HAP-1 (cell line): Measurements from ENCODE around the gene RAPGEF2.
"Not testable (repeated sequence)": the region's sequence is repeated elsewhere in the genome, so short reads cannot be mapped to it uniquely, and the experiment has no call there.

Experiments
- DNase-seq, 2 experiments: peaks; one replicate each; pipeline ENCODE4 v3.0.0-alpha.2; 2016 to 2020; ENCODE audit warnings: low spot score in 2 of 2
- H3K27me3 ChIP-seq: fragments of 250-450 bp; sonication (Bioruptor Pico); 2 replicates; pipeline ENCODE4 v1.5.1; 2020; ENCODE audit warnings: low read depth, mild to moderate bottlenecking, moderate library complexity
- H3K36me3 ChIP-seq: fragments of 250-450 bp; sonication (Bioruptor Pico); replicated peaks from 2 replicates; pipeline ENCODE4 v1.5.1; 2020; ENCODE audit warnings: mild to moderate bottlenecking
- H3K4me1 ChIP-seq: fragments of 250-450 bp; sonication (Bioruptor Pico); 2 replicates; pipeline ENCODE4 v1.5.1; 2020; ENCODE audit warnings: mild to moderate bottlenecking
- H3K4me3 ChIP-seq: fragments of 250-450 bp; sonication (Bioruptor Pico); 2 replicates; pipeline ENCODE4 v1.5.1; 2020; ENCODE audit warnings: mild to moderate bottlenecking, moderate library complexity
- H3K9me3 ChIP-seq: fragments of 250-450 bp; sonication (Bioruptor Pico); 2 replicates; pipeline ENCODE4 v1.5.1; 2020; ENCODE audit warnings: mild to moderate bottlenecking, moderate library complexity
- in situ Hi-C: fragments of 300-500 bp; cut with MboI; formaldehyde crosslinking; loops from 3 replicates; pipeline ENCODE4 v1.14.3; 2020; ENCODE audit warnings: low sequenced_read_pairs, inconsistent platforms, mixed read lengths

RAPGEF2 gene

DNA sequence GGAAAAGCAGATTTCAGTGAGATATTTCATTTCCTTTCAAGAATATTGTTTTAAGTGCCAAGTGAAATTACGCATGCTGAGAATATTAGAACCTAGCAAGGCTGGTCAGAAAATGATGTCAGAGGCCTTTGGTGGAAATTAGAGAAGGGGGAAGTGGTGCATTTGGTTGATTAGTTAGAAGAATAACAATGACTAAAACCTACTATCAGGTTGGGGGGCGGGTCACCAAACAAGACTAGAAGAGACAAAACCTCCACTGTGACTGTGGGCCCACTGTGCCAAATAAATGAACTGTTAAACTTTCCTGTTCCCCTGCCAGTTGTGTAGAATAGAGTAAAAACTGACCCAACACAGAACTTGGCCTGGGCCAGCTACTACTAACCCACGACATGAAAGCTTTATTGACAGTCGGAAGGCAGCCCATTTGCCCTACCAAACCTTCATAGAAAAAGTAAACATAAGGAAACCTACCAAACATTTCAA is 2.9 kb downstream of the RAPGEF2 start:
- Histone ChIP-seq H3K27me3 (no peaks in the 10 kb centered on the region), H3K4me3 (peak overlapping the region; percentile 86), H3K36me3 (peaks cover 3% of the 10 kb centered on the region; the same call in 1 of the 2 replicates), H3K4me1 (peaks cover 18% of the 10 kb centered on the region), H3K9me3 (no peaks in the 10 kb centered on the region)
- DNase-seq: no peak
- in situ Hi-C loops: no loop called here

DNA sequence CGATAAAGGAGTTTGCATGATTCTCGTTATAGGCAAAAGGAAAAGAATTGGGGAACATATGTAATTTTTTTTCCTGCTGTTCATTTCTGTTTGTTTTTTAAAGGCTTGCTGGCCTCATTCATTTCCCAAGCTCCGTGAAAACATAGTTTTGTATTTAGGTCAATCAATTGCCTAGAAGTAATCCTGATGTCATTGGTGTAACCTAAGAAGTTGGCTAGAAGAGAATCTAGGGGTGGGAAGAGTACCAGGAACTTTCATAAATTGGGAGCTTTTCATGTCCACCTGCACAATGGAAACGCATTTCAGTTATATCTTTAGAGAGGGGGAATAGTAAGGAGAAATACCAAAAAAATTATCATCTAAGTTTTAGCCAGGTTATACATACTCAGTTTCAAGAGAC is 3.8 kb downstream of the RAPGEF2 start:
- H3K27me3 ChIP-seq: no peaks in the 10 kb centered on the region
- H3K4me1 ChIP-seq: peaks cover 18% of the 10 kb centered on the region
- DNase-seq: no peak
- no peaks in the 10 kb centered on the region for H3K9me3 ChIP-seq
- H3K36me3 ChIP-seq: peaks cover 3% of the 10 kb centered on the region; the same call in 1 of the 2 replicates
- in situ Hi-C loops: no loop called here
- no peak overlapping the region for H3K4me3 ChIP-seq

DNA sequence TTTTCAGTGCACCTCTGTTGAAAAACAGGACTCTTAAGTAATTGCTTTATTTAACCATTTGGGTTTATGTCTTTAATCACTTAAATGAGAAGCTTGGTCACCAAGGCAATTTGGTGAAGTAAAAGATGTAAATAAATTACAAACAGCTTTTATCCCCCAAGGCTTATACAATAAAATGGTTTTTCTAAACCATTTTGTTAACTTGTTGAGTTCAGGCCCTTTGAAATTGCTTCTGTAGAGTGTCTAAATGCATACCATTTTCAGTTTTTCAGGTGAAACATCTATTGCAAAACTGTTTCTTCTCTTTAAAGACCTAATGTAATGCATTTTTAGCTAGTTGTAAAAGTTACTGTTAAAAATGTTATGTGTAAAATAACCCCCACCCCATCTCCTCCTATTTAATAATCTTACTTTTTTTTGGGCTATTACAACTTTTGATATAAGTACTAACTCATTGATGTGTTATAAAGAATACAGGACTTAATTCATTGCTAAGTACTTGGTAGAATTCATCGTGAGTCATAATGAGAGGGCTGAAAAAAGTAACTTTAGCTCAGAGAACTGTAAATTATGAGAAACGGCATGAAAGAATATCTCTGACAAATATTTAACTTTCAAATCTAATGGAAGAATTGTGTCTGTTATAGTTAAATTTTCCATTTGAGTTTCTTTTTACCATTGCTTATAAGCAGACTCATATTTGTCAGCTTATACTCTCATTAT is 4.5 kb downstream of the RAPGEF2 start:
- H3K4me3 ChIP-seq: no peak overlapping the region
- peaks cover 18% of the 10 kb centered on the region for H3K4me1 ChIP-seq
- no peak for DNase-seq
- in situ Hi-C loops: no loop called here
- no peaks in the 10 kb centered on the region for H3K9me3 ChIP-seq
- no peaks in the 10 kb centered on the region for H3K27me3 ChIP-seq
- H3K36me3 ChIP-seq: peaks cover 3% of the 10 kb centered on the region; the same call in 1 of the 2 replicates

DNA sequence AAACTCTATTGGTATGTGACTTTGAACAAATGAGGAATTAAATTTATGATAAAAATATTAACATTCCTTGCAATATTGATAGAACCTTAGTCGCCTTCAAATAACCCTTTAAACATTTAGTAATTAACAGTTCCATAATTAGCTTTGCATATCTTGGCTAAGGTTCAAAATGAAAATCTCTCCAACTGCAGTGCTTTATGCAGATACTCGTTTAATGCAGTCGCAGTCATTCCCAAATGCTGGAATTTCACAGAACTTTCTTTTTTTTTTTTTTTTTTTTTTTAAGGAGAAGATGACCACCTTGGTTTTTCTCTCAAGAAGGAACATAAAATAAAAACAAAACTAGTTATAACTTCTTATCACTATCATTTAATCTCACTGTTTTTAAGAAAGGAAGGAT is 5.2 kb downstream of the RAPGEF2 start:
- no peaks in the 10 kb centered on the region for H3K27me3 ChIP-seq
- in situ Hi-C loops: no loop called here
- H3K9me3 ChIP-seq: no peaks in the 10 kb centered on the region
- H3K4me3 ChIP-seq: no peak overlapping the region
- DNase-seq: no peak
- H3K4me1 ChIP-seq: peaks cover 18% of the 10 kb centered on the region
- H3K36me3 ChIP-seq: peaks cover 3% of the 10 kb centered on the region; the same call in 1 of the 2 replicates

DNA sequence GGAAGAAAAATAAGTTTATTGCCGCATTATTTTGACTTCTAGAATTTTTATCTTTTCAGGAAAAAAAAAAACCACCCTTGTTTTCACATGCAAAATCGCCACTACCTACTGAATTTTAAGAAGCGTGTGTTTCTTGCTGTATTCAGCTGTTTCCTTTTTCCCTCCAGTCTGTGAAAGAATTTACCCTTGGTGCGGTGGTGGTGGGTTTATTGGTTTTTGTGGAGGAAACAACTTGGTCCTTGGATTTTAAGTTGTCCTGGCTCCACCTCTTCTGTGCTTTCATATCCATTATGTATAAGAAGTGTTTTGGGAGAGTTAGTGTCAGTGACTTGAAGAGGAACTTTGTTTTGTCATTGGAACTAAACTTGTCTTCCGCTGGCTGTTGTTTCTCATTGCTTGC is 8.1 kb downstream of the RAPGEF2 start:
- Histone ChIP-seq H3K36me3 (no peaks in the 10 kb centered on the region; the same call in 1 of the 2 replicates), H3K27me3 (no peaks in the 10 kb centered on the region), H3K4me3 (no peak overlapping the region), H3K4me1 (peaks cover 10% of the 10 kb centered on the region; the same call in 1 of the 2 replicates), H3K9me3 (peaks cover 2% of the 10 kb centered on the region; the same call in 1 of the 2 replicates)
- in situ Hi-C loops: no loop called here
- DNase-seq: no peak

DNA sequence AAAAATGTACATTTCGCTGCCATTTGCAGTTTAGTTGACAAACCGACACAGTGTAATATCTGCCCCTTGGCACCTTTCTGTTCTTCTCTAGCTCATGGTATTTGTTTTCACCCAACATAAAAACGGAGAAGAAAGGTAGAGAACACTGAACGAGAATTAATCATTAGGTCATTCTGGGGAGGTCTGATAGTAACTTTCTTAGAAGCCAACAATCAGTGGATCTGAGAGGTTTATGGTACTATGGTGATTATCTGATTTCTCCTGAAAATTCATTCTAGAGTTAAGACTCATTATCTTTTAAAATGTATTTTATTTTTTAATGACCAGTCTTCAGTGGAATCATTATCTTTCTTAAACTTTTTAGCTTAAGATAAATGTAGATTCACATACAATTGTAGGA is 8.5 kb downstream of the RAPGEF2 start:
- Histone ChIP-seq H3K36me3 (no peaks in the 10 kb centered on the region; the same call in 1 of the 2 replicates), H3K4me1 (peaks cover 7% of the 10 kb centered on the region; the same call in 1 of the 2 replicates), H3K4me3 (no peak overlapping the region), H3K9me3 (peaks cover 2% of the 10 kb centered on the region; the same call in 1 of the 2 replicates), H3K27me3 (no peaks in the 10 kb centered on the region)
- no peak for DNase-seq
- in situ Hi-C loops: no loop called here

DNA sequence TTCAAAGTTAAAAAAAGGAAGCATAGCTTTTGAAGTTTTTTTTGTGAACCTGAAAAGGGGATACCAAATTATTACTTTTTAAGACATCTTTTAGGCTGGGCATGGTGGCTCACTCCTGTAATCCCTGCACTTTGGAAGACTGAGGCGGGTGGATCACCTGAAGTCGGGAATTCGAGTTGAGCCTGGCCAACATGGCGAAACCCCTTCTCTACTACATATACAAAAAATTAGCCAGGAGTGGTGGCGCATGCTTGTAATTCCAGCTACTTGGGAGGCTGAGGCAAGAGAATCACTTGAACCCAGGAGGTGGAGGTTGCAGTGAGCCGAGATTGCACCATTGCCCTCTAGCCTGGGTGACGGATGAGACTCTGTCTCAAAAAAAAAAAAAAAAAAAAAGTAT is 10.5 kb downstream of the RAPGEF2 start:
- H3K36me3 ChIP-seq, H3K9me3 ChIP-seq, in situ Hi-C loops: not testable (repeated sequence)

DNA sequence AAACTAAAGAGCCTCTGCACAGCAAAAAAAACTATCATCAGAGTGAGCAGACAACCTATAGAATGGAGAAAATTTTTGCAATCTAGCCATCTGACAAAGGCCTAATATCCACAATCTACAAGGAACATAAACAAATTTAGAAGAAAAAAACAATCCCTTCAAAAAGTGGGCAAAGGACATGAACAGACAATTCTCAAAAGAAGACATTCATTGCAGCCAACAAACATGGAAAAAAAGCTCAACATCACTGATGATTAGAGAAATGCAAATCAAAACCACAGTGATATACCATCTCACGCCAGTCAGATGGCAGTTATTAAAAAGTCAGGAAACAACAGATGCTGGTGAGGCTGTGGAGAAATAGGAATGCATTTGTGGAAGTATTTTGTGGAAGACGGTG is 13.2 kb downstream of the RAPGEF2 start:
- in situ Hi-C loops, DNase-seq: not testable (repeated sequence)

More for the DNA sequence above, 10.5 kb downstream of the RAPGEF2 start:
- not testable (repeated sequence) for H3K4me3 ChIP-seq, H3K4me1 ChIP-seq, DNase-seq, H3K27me3 ChIP-seq

DNA sequence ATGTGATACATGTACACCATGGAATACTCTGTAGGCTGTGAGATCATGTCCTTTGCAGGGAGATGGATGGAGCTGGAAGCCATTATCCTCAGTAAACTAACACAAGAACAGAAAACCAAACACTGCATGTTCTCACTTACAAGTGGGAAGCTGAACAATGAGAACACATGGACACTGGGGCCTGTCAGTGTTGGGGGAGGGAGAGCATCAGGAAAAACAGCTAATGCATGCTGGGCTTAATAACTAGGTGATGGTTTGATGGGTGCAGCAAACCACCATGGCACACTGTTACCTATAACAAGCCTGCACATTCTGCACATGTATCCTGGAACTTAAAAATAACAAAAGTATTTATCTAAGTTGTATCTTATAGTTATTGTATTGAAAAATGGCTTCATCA is 13.8 kb downstream of the RAPGEF2 start:
- H3K4me1 ChIP-seq, DNase-seq, H3K27me3 ChIP-seq, H3K9me3 ChIP-seq, H3K36me3 ChIP-seq, in situ Hi-C loops, H3K4me3 ChIP-seq: not testable (repeated sequence)

More for the DNA sequence above, 13.2 kb downstream of the RAPGEF2 start:
- not testable (repeated sequence) for H3K27me3 ChIP-seq, H3K4me3 ChIP-seq, H3K4me1 ChIP-seq, H3K36me3 ChIP-seq, H3K9me3 ChIP-seq

DNA sequence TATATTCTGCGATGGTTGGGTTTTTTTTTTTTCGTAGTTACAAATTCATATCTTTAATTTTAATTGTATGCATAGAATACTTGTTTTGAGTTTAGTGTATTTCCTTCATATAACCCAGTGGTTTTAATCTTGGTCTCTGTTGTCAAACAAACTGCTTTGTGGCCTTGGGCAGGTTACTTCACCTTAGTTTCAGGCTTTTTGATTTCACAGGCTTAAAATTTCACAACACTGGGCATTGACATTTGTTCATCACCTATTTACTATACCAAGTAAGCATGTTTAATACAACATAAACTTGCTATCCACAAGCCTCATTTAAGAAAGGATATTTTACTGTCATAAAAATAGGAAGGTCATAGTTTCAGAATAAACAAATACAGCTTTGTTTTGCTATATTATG is 14.7 kb downstream of the RAPGEF2 start:
- DNase-seq: no peak
- in situ Hi-C loops: no loop called here
- no peaks in the 10 kb centered on the region; the same call in 1 of the 2 replicates for H3K36me3 ChIP-seq
- H3K27me3 ChIP-seq: no peaks in the 10 kb centered on the region
- H3K9me3 ChIP-seq: peaks cover 2% of the 10 kb centered on the region; the same call in 1 of the 2 replicates
- H3K4me3 ChIP-seq: no peak overlapping the region
- H3K4me1 ChIP-seq: peaks cover 2% of the 10 kb centered on the region

DNA sequence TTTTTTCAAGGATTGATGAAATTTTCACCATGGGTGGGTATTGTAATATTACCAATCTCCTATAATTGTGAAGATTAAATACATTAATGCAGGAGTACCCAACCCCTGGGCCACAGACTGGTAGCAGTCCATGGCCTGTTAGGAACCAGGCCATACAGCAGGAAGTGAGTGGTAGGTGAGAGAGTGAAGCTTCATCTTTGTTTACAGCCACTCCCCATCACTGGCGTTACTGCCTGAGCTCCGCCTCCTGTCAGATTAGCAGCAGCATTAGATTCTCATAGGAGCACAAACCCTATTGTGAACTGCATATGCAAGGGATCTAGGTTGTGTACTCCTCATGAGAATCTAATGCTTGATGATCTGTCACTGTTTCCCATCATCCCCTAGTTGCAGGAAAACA is 15.1 kb downstream of the RAPGEF2 start:
- no peak for DNase-seq

DNA sequence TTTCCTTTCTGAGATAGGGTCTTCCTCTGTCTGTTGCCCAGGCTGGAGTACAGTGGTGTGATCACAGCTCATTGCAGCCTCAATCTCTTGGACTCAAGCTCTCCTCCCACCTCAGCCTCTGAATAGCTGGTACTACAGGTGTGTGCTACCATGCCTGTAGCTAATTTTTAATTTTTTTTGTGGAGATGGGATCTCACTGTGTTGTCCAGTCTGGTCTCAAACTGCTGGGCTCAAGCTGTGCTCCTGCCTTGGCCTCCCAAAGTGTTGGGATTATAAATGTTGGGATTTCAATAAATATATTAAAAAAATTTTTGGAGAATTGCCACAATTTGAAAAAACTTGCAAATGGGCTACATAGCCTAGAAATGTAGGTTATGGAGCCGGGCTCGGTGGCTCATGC is 18.5 kb downstream of the RAPGEF2 start:
- in situ Hi-C loops: no loop called here
- DNase-seq: no peak
- H3K4me3 ChIP-seq: no peak overlapping the region

More for the DNA sequence above, 15.1 kb downstream of the RAPGEF2 start:
- H3K36me3 ChIP-seq: no peaks in the 10 kb centered on the region; the same call in 1 of the 2 replicates
- H3K9me3 ChIP-seq: peaks cover 2% of the 10 kb centered on the region; the same call in 1 of the 2 replicates
- no peak overlapping the region for H3K4me3 ChIP-seq
- H3K27me3 ChIP-seq: no peaks in the 10 kb centered on the region
- peaks cover 6% of the 10 kb centered on the region for H3K4me1 ChIP-seq
- in situ Hi-C loops: no loop called here

DNA sequence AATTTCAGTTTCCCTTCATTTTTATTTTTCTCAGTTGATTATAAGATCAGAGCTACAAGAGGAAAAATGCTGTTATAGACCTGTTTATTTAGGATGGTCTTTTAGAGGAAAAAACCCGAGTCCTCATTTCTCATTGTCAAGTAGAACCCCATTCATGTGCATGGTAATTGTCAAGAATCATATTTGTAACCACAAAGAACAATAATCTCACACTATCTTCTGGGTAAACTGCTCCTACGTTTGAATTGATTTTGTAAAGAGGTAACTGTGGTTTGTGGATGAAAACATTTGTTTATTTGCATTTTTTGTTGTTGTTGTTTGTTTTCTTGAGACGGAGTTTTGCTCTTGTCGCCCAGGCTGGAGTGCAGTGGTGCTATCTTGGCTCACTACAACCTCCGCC is 23.8 kb downstream of the RAPGEF2 start:
- Histone ChIP-seq H3K4me1 (peaks cover 20% of the 10 kb centered on the region), H3K9me3 (no peaks in the 10 kb centered on the region), H3K4me3 (no peak overlapping the region), H3K27me3 (no peaks in the 10 kb centered on the region), H3K36me3 (no peaks in the 10 kb centered on the region)
- in situ Hi-C loops: no loop called here
- DNase-seq: no peak

More for the DNA sequence above, 18.5 kb downstream of the RAPGEF2 start:
- peaks cover 10% of the 10 kb centered on the region for H3K4me1 ChIP-seq
- H3K36me3 ChIP-seq: no peaks in the 10 kb centered on the region
- H3K27me3 ChIP-seq: no peaks in the 10 kb centered on the region
- H3K9me3 ChIP-seq: no peaks in the 10 kb centered on the region

DNA sequence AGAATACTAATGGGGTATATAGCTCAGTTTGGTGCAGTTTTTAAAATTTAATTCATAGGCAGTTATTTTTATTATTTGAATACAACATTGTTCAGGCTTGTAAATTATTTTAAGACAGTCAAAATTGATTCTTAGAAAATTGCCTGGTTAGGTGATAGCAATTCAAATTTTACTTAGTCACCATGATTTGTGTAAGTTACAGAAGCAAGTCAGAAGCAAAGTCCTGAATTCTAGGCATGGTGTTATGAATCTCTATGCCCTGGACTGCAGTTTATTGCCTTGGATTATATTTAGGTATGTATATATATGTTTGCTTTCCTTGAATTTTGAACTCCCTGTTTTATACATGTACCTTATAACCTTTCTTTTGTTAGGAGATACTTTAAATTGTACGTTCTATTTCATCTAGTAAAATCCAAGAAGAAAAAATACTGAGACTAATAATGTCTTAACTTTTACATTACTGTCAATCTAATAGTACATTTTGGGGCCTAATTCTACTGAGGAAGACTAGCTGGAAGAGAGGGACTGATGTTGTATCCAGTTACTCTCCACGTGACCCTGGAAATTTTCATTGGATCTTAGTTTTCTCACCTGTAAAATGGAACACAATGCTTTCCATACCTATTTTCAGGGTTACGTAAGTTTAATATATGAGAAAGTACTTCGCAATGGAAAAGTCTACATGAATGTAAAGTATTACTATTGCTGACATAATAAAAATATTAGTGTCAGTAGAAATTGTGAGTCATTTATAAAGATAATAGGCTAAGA is 25.1 kb downstream of the RAPGEF2 start:
- in situ Hi-C loops: no loop called here

More for the DNA sequence above, 25.1 kb downstream of the RAPGEF2 start:
- no peaks in the 10 kb centered on the region for H3K27me3 ChIP-seq
- H3K4me3 ChIP-seq: no peak overlapping the region
- H3K4me1 ChIP-seq: peaks cover 14% of the 10 kb centered on the region
- DNase-seq: no peak
- no peaks in the 10 kb centered on the region for H3K36me3 ChIP-seq
- no peaks in the 10 kb centered on the region for H3K9me3 ChIP-seq
